Activated T-helper 2 cell treated with anti-CD3 and anti-CD28 coated beads, Interferon-gamma antibody, Interleukin-2, Interleukin-4, amounts not matched to agents 10 μg/mL and 5 μg/mL and 100 μg/mL, durations not matched to agents 14 hours and 24 hours and 36 hours (primary cell): ENCODE data around the gene NTN5. TPM values are rescaled to one million over a fixed set of nuclear protein-coding genes. Genes with fewer than 3 reads are reported as not detected.
"Not testable (repeated sequence)": the region's sequence is repeated elsewhere in the genome, so short reads cannot be mapped to it uniquely, and the experiment has no call there.

Experiments
- DNase-seq: peaks from one replicate; pipeline ENCODE4 v3.0.0; 2021; ENCODE audit warnings: low spot score
- H3K27ac Mint-ChIP-seq: one replicate; pipeline ENCODE4 v1.8.0; 2021; ENCODE audit warnings: mixed read lengths
- H3K27me3 Mint-ChIP-seq: one replicate; pipeline ENCODE4 v1.8.0; 2021; ENCODE audit warnings: low read depth, mixed read lengths
- H3K36me3 Mint-ChIP-seq: one replicate; pipeline ENCODE4 v1.8.0; 2021; ENCODE audit warnings: low read depth, mixed read lengths
- H3K4me1 Mint-ChIP-seq: one replicate; pipeline ENCODE4 v1.8.0; 2021; ENCODE audit warnings: low read depth, mixed read lengths
- H3K4me3 Mint-ChIP-seq: one replicate; pipeline ENCODE4 v1.8.0; 2021; ENCODE audit warnings: low read depth, mild to moderate bottlenecking, moderate library complexity, mixed read lengths
- H3K9me3 Mint-ChIP-seq: one replicate; pipeline ENCODE4 v1.8.0; 2021; ENCODE audit warnings: mixed read lengths
- intact Hi-C: fragments of 100-400 bp; cut with micrococcal nuclease; formaldehyde crosslinking; loops from one replicate; pipeline ENCODE4 v1.15.1; 2023
- total RNA-seq: library from RNA; stranded (reverse); gene quantifications from 2 replicates; pipeline ENCODE4 v1.2.3, GENCODE V29; 2022

NTN5 gene
- 0.46 and 0.55 TPM in 2 replicates for total RNA-seq

GRCh38 chr19:48672994-48673393, at the start of gene NTN5:
TSS of gene NTN5 (minus strand) at chr19:48673017. CDS start at chr19:48670986, 2,031 bp downstream.
- peaks cover 4% of the 10 kb centered on the region for H3K9me3 Mint-ChIP-seq
- peaks cover 5% of the 10 kb centered on the region for H3K4me1 Mint-ChIP-seq
- intact Hi-C loops, result no loop called here
- no peak within 1 kb of the TSS for H3K4me3 Mint-ChIP-seq
- no peak within 1 kb of the TSS for H3K27ac Mint-ChIP-seq
- H3K36me3 Mint-ChIP-seq, result no peaks in the 10 kb centered on the region
- DNase-seq, result no peak
- no peaks in the 10 kb centered on the region for H3K27me3 Mint-ChIP-seq

- H3K9me3 Mint-ChIP-seq, result peaks cover 23% of the 10 kb centered on the region
- H3K4me3 Mint-ChIP-seq, result peak overlapping the region; percentile 8
- H3K27ac Mint-ChIP-seq, result no peak overlapping the region
- intact Hi-C loops, result loop anchor here (5.0 kb wide), 1 partner anchor 75 kb away; the partner anchor contains the start of gene CA11
- no peaks in the 10 kb centered on the region for H3K27me3 Mint-ChIP-seq
- H3K4me1 Mint-ChIP-seq, result peaks cover 20% of the 10 kb centered on the region
- no peak for DNase-seq
- peaks cover 19% of the 10 kb centered on the region for H3K36me3 Mint-ChIP-seq
Observed at GRCh38 chr19:48722196-48722708, 49.4 kb upstream of the NTN5 start.

- intact Hi-C loops, result loop anchor here (5.0 kb wide), 1 partner anchor 73 kb away; the partner anchor contains the start of gene CA11
- Mint-ChIP-seq H3K4me3 (peak overlapping the region; percentile 91), H3K27ac (peak overlapping the region; percentile 98), H3K4me1 (peaks cover 14% of the 10 kb centered on the region), H3K36me3 (peaks cover 10% of the 10 kb centered on the region), H3K9me3 (peaks cover 11% of the 10 kb centered on the region), H3K27me3 (no peaks in the 10 kb centered on the region)
- DNase-seq, result peak; percentile 90
Observed at GRCh38 chr19:48720613-48721296, 47.9 kb upstream of the NTN5 start.

- DNase-seq, result no peak
- peaks cover 7% of the 10 kb centered on the region for H3K9me3 Mint-ChIP-seq
- H3K4me3 Mint-ChIP-seq, result peak overlapping the region; percentile 91
- intact Hi-C loops, result loop anchor here (5.0 kb wide), 1 partner anchor 73 kb away; the partner anchor contains the start of gene CA11
- peaks cover 10% of the 10 kb centered on the region for H3K4me1 Mint-ChIP-seq
- H3K27me3 Mint-ChIP-seq, result no peaks in the 10 kb centered on the region
- H3K27ac Mint-ChIP-seq, result peak overlapping the region; percentile 98
- peaks cover 6% of the 10 kb centered on the region for H3K36me3 Mint-ChIP-seq
Observed at GRCh38 chr19:48720251-48720612, 47.4 kb upstream of the NTN5 start.

GRCh38 chr19:48719263-48720171, 46.7 kb upstream of the NTN5 start, which contains the start of gene MAMSTR:
TSS of gene MAMSTR (minus strand) at chr19:48719725. CDS start at chr19:48719031, 694 bp downstream.
- Mint-ChIP-seq H3K36me3 (no peaks in the 10 kb centered on the region), H3K9me3 (no peaks in the 10 kb centered on the region), H3K27ac (peak within 1 kb of the TSS; percentile 98), H3K4me3 (peak within 1 kb of the TSS; percentile 91), H3K27me3 (no peaks in the 10 kb centered on the region), H3K4me1 (peaks cover 7% of the 10 kb centered on the region)
- intact Hi-C loops, result loop anchor here (5.0 kb wide), 1 partner anchor 72 kb away; the partner anchor contains the start of gene CA11
- no peak for DNase-seq

GRCh38 chr19:48718711-48719231, 46.0 kb upstream of the NTN5 start:
- no peak overlapping the region for H3K27ac Mint-ChIP-seq

GRCh38 chr19:48718106-48718505, 45.3 kb upstream of the NTN5 start:
- H3K27me3 Mint-ChIP-seq, H3K9me3 Mint-ChIP-seq, DNase-seq, H3K4me3 Mint-ChIP-seq, intact Hi-C loops, H3K27ac Mint-ChIP-seq, H3K36me3 Mint-ChIP-seq: not testable (repeated sequence)
- H3K4me1 Mint-ChIP-seq, result peaks cover 10% of the 10 kb centered on the region

More at GRCh38 chr19:48718711-48719231, 46.0 kb upstream of the NTN5 start:
- no peaks in the 10 kb centered on the region for H3K9me3 Mint-ChIP-seq
- DNase-seq, result no peak
- H3K4me1 Mint-ChIP-seq, result peaks cover 9% of the 10 kb centered on the region
- no peaks in the 10 kb centered on the region for H3K36me3 Mint-ChIP-seq
- intact Hi-C loops, result no loop called here
- H3K27me3 Mint-ChIP-seq, result no peaks in the 10 kb centered on the region
- H3K4me3 Mint-ChIP-seq, result no peak overlapping the region

- no peaks in the 10 kb centered on the region for H3K9me3 Mint-ChIP-seq
- intact Hi-C loops, result no loop called here
- H3K27me3 Mint-ChIP-seq, result no peaks in the 10 kb centered on the region
- no peak overlapping the region for H3K4me3 Mint-ChIP-seq
- no peak for DNase-seq
- H3K27ac Mint-ChIP-seq, result no peak overlapping the region
- H3K36me3 Mint-ChIP-seq, result no peaks in the 10 kb centered on the region
- H3K4me1 Mint-ChIP-seq, result peaks cover 8% of the 10 kb centered on the region
Observed at GRCh38 chr19:48716562-48717291, 43.9 kb upstream of the NTN5 start.

GRCh38 chr19:48715681-48716171, 42.9 kb upstream of the NTN5 start:
- Mint-ChIP-seq H3K9me3 (no peaks in the 10 kb centered on the region), H3K27ac (no peak overlapping the region)

GRCh38 chr19:48714759-48715675, 42.2 kb upstream of the NTN5 start:
- Mint-ChIP-seq H3K27me3 (no peaks in the 10 kb centered on the region), H3K4me1 (peaks cover 6% of the 10 kb centered on the region), H3K27ac (peak overlapping the region; percentile 68), H3K36me3 (no peaks in the 10 kb centered on the region), H3K4me3 (peak overlapping the region; percentile 77), H3K9me3 (no peaks in the 10 kb centered on the region)
- intact Hi-C loops, result loop anchor here (1.0 to 2.0 kb wide), 2 partner anchors 23 to 54 kb away; no protein-coding TSS in a partner anchor
- no peak for DNase-seq

More at GRCh38 chr19:48715681-48716171, 42.9 kb upstream of the NTN5 start:
- Mint-ChIP-seq H3K4me1 (peaks cover 6% of the 10 kb centered on the region), H3K4me3 (no peak overlapping the region), H3K27me3 (no peaks in the 10 kb centered on the region), H3K36me3 (no peaks in the 10 kb centered on the region)
- intact Hi-C loops, result loop anchor here (2.0 kb wide), 1 partner anchor 55 kb away; no protein-coding TSS in a partner anchor
- no peak for DNase-seq
